GM12878 (cell line): ENCODE results near the gene CEND1. TPM values are rescaled to one million over a fixed set of nuclear protein-coding genes. Genes with fewer than 3 reads are reported as not detected.

ENCODE experiments used
- ATAC-seq: fragments of 200-7000 bp; cut with Tn5 transposase; 3 replicates; pipeline ENCODE4 v1.9.1; 2020; ENCODE audit warnings: mild to moderate bottlenecking, moderate library complexity
- BruUV-seq: library from RNA; stranded (reverse); fragments of 400-500 nt; replicated peaks from 2 replicates; lab custom pipeline; 2021; lab: Mats Ljungman, UMichigan
- CTCF ChIA-PET: fragments of 300-600 bp; sonication (Branson Sonifier 250); formaldehyde crosslinking; extraction: SDS; loops from one replicate; lab custom pipeline; 2021; ENCODE audit warnings: inconsistent platforms; lab: Yijun Ruan, JAX
- POLR2A ChIA-PET: fragments of 350-600 bp; formaldehyde crosslinking; extraction: SDS; loops from one replicate; lab custom pipeline; 2021; ENCODE audit warnings: inconsistent platforms; lab: Charles Lee
- RAD21 ChIA-PET: fragments of 300-600 bp; sonication (Branson Sonifier 250); formaldehyde crosslinking; loops from one replicate; lab custom pipeline; 2023; ENCODE audit warnings: antibody characterized with exemption; ENCODE audit not compliant: unreplicated experiment; lab: Charles Lee
- SMC1A ChIA-PET: fragments of 300-600 bp; sonication (Branson Sonifier 250); formaldehyde crosslinking; loops from one replicate; lab custom pipeline; 2023; ENCODE audit not compliant: unreplicated experiment, uncharacterized antibody; lab: Charles Lee
- DNase-seq: peaks from one replicate; pipeline ENCODE4 v3.0.0-alpha.2; 2011; ENCODE audit warnings: low read depth, low spot score
- FAIRE-seq: peaks from 3 replicates; lab custom pipeline; 2011; peaks lifted over from hg19 to GRCh38; lab: Jason Lieb, UNC
- H2AFZ ChIP-seq: 2 replicates; pipeline ENCODE4 v1.6.0; 2011; ENCODE audit warnings: low read depth, low read length, control low read depth; ENCODE audit not compliant: control insufficient read depth
- H3K27ac ChIP-seq: 2 replicates; pipeline ENCODE4 v1.5.1; 2011; ENCODE audit warnings: control low read depth; ENCODE audit not compliant: control insufficient read depth, insufficient read depth
- H3K27me3 ChIP-seq, 2 experiments: replicated peaks in 1 of 2; 2 replicates each; pipeline versions ENCODE4 v1.6.0 to v1.6.1; 2011; ENCODE audit warnings: low read length in 1 of 2; ENCODE audit not compliant: control insufficient read depth in 2 of 2, insufficient read depth in 2 of 2
- H3K36me3 ChIP-seq, 2 experiments: 2 replicates each; pipeline ENCODE4 v1.5.1; 2011; ENCODE audit warnings: low read length in 1 of 2; ENCODE audit not compliant: control insufficient read depth in 2 of 2, insufficient read depth in 2 of 2
- H3K4me1 ChIP-seq: 2 replicates; pipeline ENCODE4 v1.6.1; 2011; ENCODE audit warnings: mild to moderate bottlenecking, low read length, moderate library complexity, mixed read lengths; ENCODE audit not compliant: control insufficient read depth, insufficient read depth
- H3K4me2 ChIP-seq: 2 replicates; pipeline ENCODE4 v1.6.0; 2011; ENCODE audit warnings: control low read depth; ENCODE audit not compliant: control insufficient read depth, insufficient read depth
- H3K4me3 ChIP-seq: fragments of 200-600 bp; sonication (generic); 2 replicates; pipeline ENCODE4 v1.5.1; 2016
- H3K79me2 ChIP-seq: 2 replicates; pipeline ENCODE4 v1.6.0; 2011; ENCODE audit warnings: low read length; ENCODE audit not compliant: control insufficient read depth, insufficient read depth
- H3K9ac ChIP-seq: 2 replicates; pipeline ENCODE4 v1.8.0; 2011; ENCODE audit warnings: low read length, control low read depth, mixed read lengths; ENCODE audit not compliant: control insufficient read depth, insufficient read depth
- H3K9me3 ChIP-seq: replicated peaks from 3 replicates; pipeline ENCODE4 v1.5.1; 2011; ENCODE audit warnings: mild to moderate bottlenecking, low read length; ENCODE audit not compliant: control insufficient read depth, insufficient read depth
- H4K20me1 ChIP-seq: 2 replicates; pipeline ENCODE4 v1.6.0; 2011; ENCODE audit not compliant: control insufficient read depth, insufficient read depth
- IKZF2 ChIP-seq, 2 experiments: fragments of 450-650 bp; IDR thresholded peaks; 2 replicates each; pipeline ENCODE4 v1.6.1; 2017; ENCODE audit warnings: mild to moderate bottlenecking in 2 of 2, moderate library complexity in 2 of 2
- SIX5 ChIP-seq: IDR thresholded peaks from 2 replicates; pipeline ENCODE4 v1.6.1; 2011; ENCODE audit warnings: mild to moderate bottlenecking, low read depth, low read length, moderate library complexity; ENCODE audit not compliant: severe bottlenecking
- WGBS: methylation state at CpG from one replicate; pipeline ENCODE4 v1.1.6; 2016; ENCODE audit warnings: low lambda C conversion rate; ENCODE audit not compliant: insufficient replicate concordance, insufficient coverage; ENCODE audit errors: missing lambda C conversion rate; 5-methylcytosine and 5-hydroxymethylcytosine counted together
- in situ Hi-C: fragments of 300-500 bp; cut with MboI; formaldehyde crosslinking; loops from 9 replicates; pipeline ENCODE4 v1.14.3; 2018; ENCODE audit warnings: mixed read lengths
- intact Hi-C: fragments of 100-400 bp; cut with micrococcal nuclease; formaldehyde crosslinking; loops from one replicate; pipeline ENCODE4 v1.14.2; 2022; ENCODE audit not compliant: unreplicated experiment
- polyA plus RNA-seq, 11 experiments: library from polyadenylated mRNA; depleted of rRNA in 4 of 11; unstranded in 6 of 11; stranded (reverse) in 5 of 11; fragments of >200 nt; fragmentation: Nextera tagmentation in 4 of 11; fragmentation: Illumina TruSeq in 1 of 11; extraction: Ambion mirVana in 4 of 11; extraction: Trizol in 1 of 11; gene quantifications; 1 replicate in 1 of 11; 2 replicates in 10 of 11; pipeline versions ENCODE4 v1.2.1 to v1.2.3, GENCODE V29; 2011 to 2016; ENCODE audit warnings: inconsistent platforms in 2 of 11, missing spikeins in 2 of 11, low read depth in 1 of 11
- total RNA-seq, 4 experiments: library from RNA; depleted of rRNA in 3 of 4; stranded (reverse); fragments of >200 nt in 3 of 4; fragmentation: Illumina TruSeq in 1 of 4; extraction: Trizol in 1 of 4; gene quantifications; 2 replicates each; pipeline versions ENCODE4 v1.2.1 to v1.2.3, GENCODE V29; 2013 to 2021
- TF ChIP-seq, protein P1 (sequence below): fragments of 450-650 bp; formaldehyde crosslinking; IDR thresholded peaks from 2 replicates; pipeline ENCODE4 v1.4.0; 2020; ENCODE audit warnings: mild to moderate bottlenecking, moderate library complexity

The CEND1 gene
- total and polyA plus RNA-seq, 10 of the 15 experiments (the other 5 are each of a cell fraction or from before 2014, with no cell fraction given): 0.31 to 13.6 (median 7.2) TPM; not detected in 1

- no peaks in the 10 kb centered on the region for H3K27me3 ChIP-seq
- ATAC-seq (no peak), DNase-seq (no peak), FAIRE-seq (no peak)
- ChIA-PET CTCF (no interaction called here), POLR2A (no interaction called here), RAD21 (no interaction called here), SMC1A (no interaction called here)
- in situ Hi-C loops: no loop called here
- H3K4me3 ChIP-seq: no peak overlapping the region
- no TSS peak for BruUV-seq
- no peak overlapping the region for H3K4me2 ChIP-seq
- H2AFZ ChIP-seq: no peak overlapping the region
- TF ChIP-seq IKZF2 (IDR thresholded peaks at IDR 0.05): no peak
- TF ChIP-seq SIX5: no peak
- TF ChIP-seq, protein P1, sequence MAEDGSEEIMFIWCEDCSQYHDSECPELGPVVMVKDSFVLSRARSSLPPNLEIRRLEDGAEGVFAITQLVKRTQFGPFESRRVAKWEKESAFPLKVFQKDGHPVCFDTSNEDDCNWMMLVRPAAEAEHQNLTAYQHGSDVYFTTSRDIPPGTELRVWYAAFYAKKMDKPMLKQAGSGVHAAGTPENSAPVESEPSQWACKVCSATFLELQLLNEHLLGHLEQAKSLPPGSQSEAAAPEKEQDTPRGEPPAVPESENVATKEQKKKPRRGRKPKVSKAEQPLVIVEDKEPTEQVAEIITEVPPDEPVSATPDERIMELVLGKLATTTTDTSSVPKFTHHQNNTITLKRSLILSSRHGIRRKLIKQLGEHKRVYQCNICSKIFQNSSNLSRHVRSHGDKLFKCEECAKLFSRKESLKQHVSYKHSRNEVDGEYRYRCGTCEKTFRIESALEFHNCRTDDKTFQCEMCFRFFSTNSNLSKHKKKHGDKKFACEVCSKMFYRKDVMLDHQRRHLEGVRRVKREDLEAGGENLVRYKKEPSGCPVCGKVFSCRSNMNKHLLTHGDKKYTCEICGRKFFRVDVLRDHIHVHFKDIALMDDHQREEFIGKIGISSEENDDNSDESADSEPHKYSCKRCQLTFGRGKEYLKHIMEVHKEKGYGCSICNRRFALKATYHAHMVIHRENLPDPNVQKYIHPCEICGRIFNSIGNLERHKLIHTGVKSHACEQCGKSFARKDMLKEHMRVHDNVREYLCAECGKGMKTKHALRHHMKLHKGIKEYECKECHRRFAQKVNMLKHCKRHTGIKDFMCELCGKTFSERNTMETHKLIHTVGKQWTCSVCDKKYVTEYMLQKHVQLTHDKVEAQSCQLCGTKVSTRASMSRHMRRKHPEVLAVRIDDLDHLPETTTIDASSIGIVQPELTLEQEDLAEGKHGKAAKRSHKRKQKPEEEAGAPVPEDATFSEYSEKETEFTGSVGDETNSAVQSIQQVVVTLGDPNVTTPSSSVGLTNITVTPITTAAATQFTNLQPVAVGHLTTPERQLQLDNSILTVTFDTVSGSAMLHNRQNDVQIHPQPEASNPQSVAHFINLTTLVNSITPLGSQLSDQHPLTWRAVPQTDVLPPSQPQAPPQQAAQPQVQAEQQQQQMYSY (CRISPR knock-in tag): no peak
- WGBS: 98% methylated on average over 16 of the region's 16 CpGs
- no peak overlapping the region for H3K27ac ChIP-seq
- no peaks in the 10 kb centered on the region for H3K36me3 ChIP-seq
- H3K9ac ChIP-seq: no peak overlapping the region
- peaks cover 31% of the 10 kb centered on the region for H3K79me2 ChIP-seq
- no peaks in the 10 kb centered on the region for H4K20me1 ChIP-seq
- peaks cover 12% of the 10 kb centered on the region for H3K4me1 ChIP-seq
- no peaks in the 10 kb centered on the region for H3K9me3 ChIP-seq
- intact Hi-C loops: no loop called here
These were observed 9.8 kb downstream of the CEND1 start for GRCh38 chr11:779955-780532.
